Testis (tissue), 3 donors: Measurements from ENCODE around the gene GH2. TPM values are rescaled to one million over a fixed set of nuclear protein-coding genes. Genes with fewer than 3 reads are reported as not detected.

Source experiments
- DNase-seq: peaks from one replicate; pipeline ENCODE4 v3.0.0-alpha.2; 2019
- H3K27ac ChIP-seq, 2 donors: fragments of 200-600 bp; sonication (generic); one replicate each; pipeline ENCODE4 v1.5.1; 2019
- H3K27me3 ChIP-seq: fragments of 200-600 bp; sonication (generic); one replicate; pipeline ENCODE4 v1.5.1; 2019
- H3K36me3 ChIP-seq: fragments of 200-600 bp; sonication (generic); one replicate; pipeline ENCODE4 v1.5.1; 2017; ENCODE audit warnings: low read depth; ENCODE audit errors: missing control alignments
- H3K4me1 ChIP-seq: fragments of 200-600 bp; sonication (generic); one replicate; pipeline ENCODE4 v1.5.1; 2019
- H3K4me3 ChIP-seq, 2 donors: fragments of 200-600 bp; sonication (generic); one replicate each; pipeline ENCODE4 v1.5.1; 2017 to 2019
- H3K9me3 ChIP-seq: fragments of 200-600 bp; sonication (generic); one replicate; pipeline ENCODE4 v1.5.1; 2017
- POLR2A ChIP-seq: fragments of 450-650 bp; IDR thresholded peaks from one replicate; pipeline ENCODE4 v1.6.1; 2017; ENCODE audit warnings: antibody characterized with exemption, mild to moderate bottlenecking, moderate library complexity
- WGBS, 2 donors: methylation state at CpG; one replicate each; pipeline ENCODE4 v1.1.5; 2018; 5-methylcytosine and 5-hydroxymethylcytosine counted together
- intact Hi-C: fragments of 100-400 bp; cut with DNase I; formaldehyde crosslinking; loops from one replicate; pipeline ENCODE4 v1.15.1; 2023; ENCODE audit warnings: low total_unique reads
- polyA plus RNA-seq: library from polyadenylated mRNA; stranded (reverse); fragments of 350-450 nt; fragmentation: Illumina TruSeq; extraction: RNeasy Lipid Tissue Mini Kit (QIAGEN cat#74804); gene quantifications from one replicate; pipeline ENCODE4 v1.2.3, GENCODE V29; 2014; ENCODE audit warnings: low read depth, low replicate concordance; ENCODE audit not compliant: insufficient read depth
- small RNA-seq, 2 donors: library from RNA; depleted of rRNA; stranded (forward); fragments of <200 nt; gene quantifications; one replicate each; pipeline ENCODE3, GENCODE V24; 2016
- total RNA-seq, 2 donors: library from RNA; depleted of rRNA; stranded (reverse); fragments of >200 nt; gene quantifications; one replicate each; pipeline ENCODE4 v1.2.3, GENCODE V29; 2016
- TF ChIP-seq, protein P1 (sequence below), 3 experiments: fragments of 450-650 bp in 2 of 3; fragments of 200-600 bp in 1 of 3; sonication (generic) in 1 of 3; IDR thresholded peaks; one replicate each; pipeline ENCODE4 v1.5.1; 2016 to 2019; ENCODE audit warnings: antibody characterized with exemption in 3 of 3, mild to moderate bottlenecking in 2 of 3, moderate library complexity in 1 of 3

GH2 gene
- total and polyA plus RNA-seq, 3 donors from 2014 or later: 0.62 TPM; not detected in 2

DNA sequence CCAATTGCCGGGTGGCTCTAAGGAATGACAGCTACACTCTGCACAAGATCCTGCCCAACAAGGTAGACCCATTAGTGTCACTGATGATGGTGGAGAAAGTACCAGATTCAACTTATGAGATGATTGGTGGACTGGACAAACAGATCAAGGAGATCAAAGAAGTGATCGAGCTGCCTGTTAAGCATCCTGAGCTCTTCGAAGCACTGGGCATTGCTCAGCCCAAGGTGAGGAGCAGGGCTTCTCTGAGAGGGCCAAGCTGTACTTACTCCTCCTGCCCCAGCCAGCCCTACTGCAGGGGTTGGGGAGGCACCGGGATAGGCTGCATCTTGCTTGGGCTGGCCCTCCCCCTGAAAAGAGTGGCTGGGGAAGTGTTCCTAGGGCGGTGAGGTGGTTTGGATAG, 51.5 kb downstream of the GH2 start:
- Histone ChIP-seq H3K27me3 (no peaks in the 10 kb centered on the region), H3K4me1 (peaks cover 8% of the 10 kb centered on the region), H3K36me3 (no peaks in the 10 kb centered on the region), H3K4me3 (no peak overlapping the region), H3K9me3 (no peaks in the 10 kb centered on the region), H3K27ac (peak overlapping the region in 1 of 2 donors; percentile 10)
- no peak for DNase-seq
- intact Hi-C loops: no loop called here
- TF ChIP-seq, protein P1, sequence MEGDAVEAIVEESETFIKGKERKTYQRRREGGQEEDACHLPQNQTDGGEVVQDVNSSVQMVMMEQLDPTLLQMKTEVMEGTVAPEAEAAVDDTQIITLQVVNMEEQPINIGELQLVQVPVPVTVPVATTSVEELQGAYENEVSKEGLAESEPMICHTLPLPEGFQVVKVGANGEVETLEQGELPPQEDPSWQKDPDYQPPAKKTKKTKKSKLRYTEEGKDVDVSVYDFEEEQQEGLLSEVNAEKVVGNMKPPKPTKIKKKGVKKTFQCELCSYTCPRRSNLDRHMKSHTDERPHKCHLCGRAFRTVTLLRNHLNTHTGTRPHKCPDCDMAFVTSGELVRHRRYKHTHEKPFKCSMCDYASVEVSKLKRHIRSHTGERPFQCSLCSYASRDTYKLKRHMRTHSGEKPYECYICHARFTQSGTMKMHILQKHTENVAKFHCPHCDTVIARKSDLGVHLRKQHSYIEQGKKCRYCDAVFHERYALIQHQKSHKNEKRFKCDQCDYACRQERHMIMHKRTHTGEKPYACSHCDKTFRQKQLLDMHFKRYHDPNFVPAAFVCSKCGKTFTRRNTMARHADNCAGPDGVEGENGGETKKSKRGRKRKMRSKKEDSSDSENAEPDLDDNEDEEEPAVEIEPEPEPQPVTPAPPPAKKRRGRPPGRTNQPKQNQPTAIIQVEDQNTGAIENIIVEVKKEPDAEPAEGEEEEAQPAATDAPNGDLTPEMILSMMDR (IDR thresholded peaks at IDR 0.05): no peak
- TF ChIP-seq POLR2A: no peak
- 81 to 83% methylated on average over 5 of the region's 5 CpGs for WGBS, 2 donors

Small RNAs within 50 kb of the gene (small RNA-seq; reads per million reads assigned to genes)
- gene AC040958.1: 0 reads per million in 2 donors
- 0 reads per million in 2 donors for gene AC127029.1
- 0 reads per million in 2 donors for gene GH1

Other genes with a start within 250 kb of the GH2 start
- 10 to 100 TPM; 21.9 to 22.9 TPM for gene LIMD2, start 181.8 kb downstream of the GH2 start, total RNA-seq
- gene LIMD2, start 181.8 kb downstream of the GH2 start, polyA plus RNA-seq: 22.8 TPM
- gene STRADA, start 140.1 kb downstream of the GH2 start, total RNA-seq: 10 to 100 TPM; 55.3 to 78.7 TPM
- 142 TPM for gene STRADA, start 140.1 kb downstream of the GH2 start, polyA plus RNA-seq
- 10 to 100 TPM; 65.7 to 68.0 TPM for gene CCDC47, start 108.3 kb downstream of the GH2 start, total RNA-seq
- gene CCDC47, start 108.3 kb downstream of the GH2 start, polyA plus RNA-seq: 52.4 TPM
- 100 to 1,000 TPM; 173 to 203 TPM for gene DDX42, start 107.8 kb downstream of the GH2 start, total RNA-seq
- gene DDX42, start 107.8 kb downstream of the GH2 start, polyA plus RNA-seq: 124 TPM
- 100 to 1,000 TPM; 121 to 145 TPM for gene PSMC5, start 54.5 kb downstream of the GH2 start, total RNA-seq
- 269 TPM for gene PSMC5, start 54.5 kb downstream of the GH2 start, polyA plus RNA-seq
- gene FTSJ3, start 54.3 kb downstream of the GH2 start, total RNA-seq: 10 to 100 TPM; 47.2 to 59.7 TPM
- 39.9 TPM for gene FTSJ3, start 54.3 kb downstream of the GH2 start, polyA plus RNA-seq
- 100 to 1,000 TPM; 121 to 122 TPM for gene SMARCD2, start 39.3 kb downstream of the GH2 start, total RNA-seq
- gene SMARCD2, start 39.3 kb downstream of the GH2 start, polyA plus RNA-seq: 95.2 TPM
- gene CSH2, start 8.3 kb downstream of the GH2 start, total RNA-seq: under 1 TPM in 1 of 2 donors, not detected in 1; 0.47 TPM
- not detected for gene CSH2, start 8.3 kb downstream of the GH2 start, polyA plus RNA-seq
- 1 to 10 TPM in 1 of 2 donors, under 1 TPM in 1; 0.71 to 1.2 TPM for gene CSH1, start 14.6 kb upstream of the GH2 start, total RNA-seq
- not detected for gene CSH1, start 14.6 kb upstream of the GH2 start, polyA plus RNA-seq
- gene CSHL1, start 29.3 kb upstream of the GH2 start, total RNA-seq: not detected
- not detected for gene CSHL1, start 29.3 kb upstream of the GH2 start, polyA plus RNA-seq
- under 1 TPM in 1 of 2 donors, not detected in 1; 0.43 TPM for gene GH1, start 36.9 kb upstream of the GH2 start, total RNA-seq
- gene GH1, start 36.9 kb upstream of the GH2 start, polyA plus RNA-seq: not detected
- gene CD79B, start 50.4 kb upstream of the GH2 start, total RNA-seq: under 1 TPM; 0.62 to 0.87 TPM
- gene CD79B, start 50.4 kb upstream of the GH2 start, polyA plus RNA-seq: 4.3 TPM
- gene SCN4A, start 91.0 kb upstream of the GH2 start, total RNA-seq: 1 to 10 TPM; 2.3 to 2.8 TPM
- 2.0 TPM for gene SCN4A, start 91.0 kb upstream of the GH2 start, polyA plus RNA-seq
- 10 to 100 TPM in 1 of 2 donors, 1 to 10 TPM in 1; 8.6 to 12.2 TPM for gene PRR29, start 116.4 kb upstream of the GH2 start, total RNA-seq
- gene PRR29, start 116.4 kb upstream of the GH2 start, polyA plus RNA-seq: 21.8 TPM
- 10 to 100 TPM in 1 of 2 donors, 1 to 10 TPM in 1; 5.2 to 11.3 TPM for gene ICAM2, start 138.7 kb upstream of the GH2 start, total RNA-seq
- 12.1 TPM for gene ICAM2, start 138.7 kb upstream of the GH2 start, polyA plus RNA-seq
- gene ERN1, start 248.2 kb upstream of the GH2 start, total RNA-seq: 10 to 100 TPM; 12.8 to 13.0 TPM
- gene ERN1, start 248.2 kb upstream of the GH2 start, polyA plus RNA-seq: 7.0 TPM